ENCODE measurements around the gene GANAB.

- no peak for TF ChIP-seq EZH2phosphoT487 (IDR thresholded peaks at IDR 0.05; ENCODE audit: insufficient read depth, low read depth)
- no peak for TF ChIP-seq EZH2 (IDR thresholded peaks at IDR 0.05; ENCODE audit: insufficient read depth, poor library complexity, severe bottlenecking)
Observed at GRCh38 chr11:62603776-62604299, 42.6 kb downstream of the GANAB start.
